Sigmoid colon (tissue), 3 donors: ENCODE measurements around the gene ASF1B.

Source experiments
- CTCF ChIP-seq, 4 experiments: fragments of 450-650 bp in 3 of 4; fragments of 200-600 bp in 1 of 4; IDR thresholded peaks; one replicate each; pipeline ENCODE4 v1.5.1; 2016 to 2019; ENCODE audit warnings: antibody characterized with exemption in 4 of 4, mild to moderate bottlenecking in 3 of 4, moderate library complexity in 2 of 4
- POLR2A ChIP-seq, 2 donors: fragments of 450-650 bp; IDR thresholded peaks; one replicate each; pipeline ENCODE4 v1.6.1; 2016; ENCODE audit warnings: antibody characterized with exemption in 2 of 2, mild to moderate bottlenecking in 2 of 2, moderate library complexity in 2 of 2

GRCh38 chr19:14089412-14089661 lies 47.1 kb downstream of the ASF1B start:
- TF ChIP-seq CTCF (IDR thresholded peaks at IDR 0.05) (no peak), POLR2A (IDR thresholded peaks at IDR 0.05) (no peak)
